ENCODE measurements around the gene CHORDC1.
"Not testable (repeated sequence)": the region's sequence is repeated elsewhere in the genome, so short reads cannot be mapped to it uniquely, and the experiment has no call there.

CHORDC1 gene

GRCh38 chr11:90171359-90171758 is 51.5 kb downstream of the CHORDC1 start:
- DNase-seq (ENCODE audit: extremely low read depth, insufficient read length), result no peak
- Histone ChIP-seq H3K4me3 (replicated peaks; ENCODE audit: low read depth, low read length) (no peak overlapping the region), H3K36me3 (ENCODE audit: control insufficient read depth, insufficient read depth, low read length) (no peaks in the 10 kb centered on the region), H3K27me3 (replicated peaks; ENCODE audit: control insufficient read depth, insufficient read depth, low read length) (no peaks in the 10 kb centered on the region)
- TF ChIP-seq, protein P1, sequence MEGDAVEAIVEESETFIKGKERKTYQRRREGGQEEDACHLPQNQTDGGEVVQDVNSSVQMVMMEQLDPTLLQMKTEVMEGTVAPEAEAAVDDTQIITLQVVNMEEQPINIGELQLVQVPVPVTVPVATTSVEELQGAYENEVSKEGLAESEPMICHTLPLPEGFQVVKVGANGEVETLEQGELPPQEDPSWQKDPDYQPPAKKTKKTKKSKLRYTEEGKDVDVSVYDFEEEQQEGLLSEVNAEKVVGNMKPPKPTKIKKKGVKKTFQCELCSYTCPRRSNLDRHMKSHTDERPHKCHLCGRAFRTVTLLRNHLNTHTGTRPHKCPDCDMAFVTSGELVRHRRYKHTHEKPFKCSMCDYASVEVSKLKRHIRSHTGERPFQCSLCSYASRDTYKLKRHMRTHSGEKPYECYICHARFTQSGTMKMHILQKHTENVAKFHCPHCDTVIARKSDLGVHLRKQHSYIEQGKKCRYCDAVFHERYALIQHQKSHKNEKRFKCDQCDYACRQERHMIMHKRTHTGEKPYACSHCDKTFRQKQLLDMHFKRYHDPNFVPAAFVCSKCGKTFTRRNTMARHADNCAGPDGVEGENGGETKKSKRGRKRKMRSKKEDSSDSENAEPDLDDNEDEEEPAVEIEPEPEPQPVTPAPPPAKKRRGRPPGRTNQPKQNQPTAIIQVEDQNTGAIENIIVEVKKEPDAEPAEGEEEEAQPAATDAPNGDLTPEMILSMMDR (IDR thresholded peaks at IDR 0.05; ENCODE audit: insufficient read depth, low read length, poor library complexity, severe bottlenecking), result no peak

DNA sequence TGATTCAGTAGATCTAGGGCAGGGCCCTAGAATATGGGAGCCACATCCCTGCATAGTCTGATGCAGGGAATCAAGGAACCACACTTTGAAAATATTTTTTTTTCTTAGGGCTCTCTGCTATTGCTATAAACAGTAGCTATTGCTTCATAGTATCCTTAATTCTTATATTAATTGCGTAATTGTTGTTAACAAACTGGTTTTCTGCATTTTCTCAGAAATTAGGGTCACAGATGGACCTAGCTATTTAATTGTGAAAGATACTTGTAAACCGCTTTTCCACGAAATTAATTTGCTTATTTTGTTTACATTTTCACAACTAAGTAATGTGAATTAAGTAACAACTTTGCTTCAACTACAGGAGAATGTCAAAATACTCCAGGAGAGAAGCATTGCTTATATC is 54.3 kb downstream of the CHORDC1 start:
- TF ChIP-seq, protein P1 (IDR thresholded peaks at IDR 0.05; ENCODE audit: insufficient read depth, low read length, poor library complexity, severe bottlenecking), result no peak
- DNase-seq (ENCODE audit: extremely low read depth, insufficient read length), result no peak
- H3K4me3 ChIP-seq (replicated peaks; ENCODE audit: low read depth, low read length), result no peak overlapping the region
- H3K27me3 ChIP-seq (replicated peaks; ENCODE audit: control insufficient read depth, insufficient read depth, low read length), result no peaks in the 10 kb centered on the region
- H3K36me3 ChIP-seq (ENCODE audit: control insufficient read depth, insufficient read depth, low read length), result no peaks in the 10 kb centered on the region

DNA sequence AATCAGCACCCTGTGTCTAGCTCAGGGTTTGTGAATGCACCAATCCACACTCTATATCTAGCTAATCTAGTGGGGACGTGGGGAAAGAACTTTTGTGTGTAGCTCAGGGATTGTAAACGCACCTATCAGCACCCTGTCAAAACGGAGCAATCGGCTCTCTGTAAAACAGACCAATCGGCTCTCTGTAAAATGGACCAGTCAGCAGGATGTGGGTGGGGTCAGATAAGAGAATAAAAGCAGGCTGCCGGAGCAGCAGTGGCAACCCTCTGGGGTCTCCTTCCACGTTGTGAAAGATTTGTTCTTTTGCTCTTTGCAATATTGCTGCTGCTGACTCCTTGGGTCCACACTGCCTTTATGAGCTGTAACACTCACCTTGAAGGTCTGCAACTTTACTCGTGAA is 55.1 kb downstream of the CHORDC1 start:
- DNase-seq (ENCODE audit: extremely low read depth, insufficient read length); H3K27me3 ChIP-seq (replicated peaks; ENCODE audit: control insufficient read depth, insufficient read depth, low read length); H3K36me3 ChIP-seq (ENCODE audit: control insufficient read depth, insufficient read depth, low read length); H3K4me3 ChIP-seq (replicated peaks; ENCODE audit: low read depth, low read length): not testable (repeated sequence)

GRCh38 chr11:90166982-90167573 is 55.8 kb downstream of the CHORDC1 start:
- DNase-seq (ENCODE audit: extremely low read depth, insufficient read length), result peak; percentile 1
- H3K36me3 ChIP-seq (ENCODE audit: control insufficient read depth, insufficient read depth, low read length); H3K4me3 ChIP-seq (replicated peaks; ENCODE audit: low read depth, low read length); H3K27me3 ChIP-seq (replicated peaks; ENCODE audit: control insufficient read depth, insufficient read depth, low read length): not testable (repeated sequence)
